Endodermal cell (in vitro differentiated cells): ENCODE measurements around the gene VPS13D. TPM values are rescaled to one million over a fixed set of nuclear protein-coding genes. Genes with fewer than 3 reads are reported as not detected.

Source experiments
- DNase-seq: peaks from one replicate; pipeline ENCODE4 v3.0.0-alpha.2; 2017
- H3K27ac ChIP-seq: 2 replicates; pipeline ENCODE4 v1.5.1; 2013; ENCODE audit warnings: mild to moderate bottlenecking, low read depth, low read length, moderate library complexity
- H3K27me3 ChIP-seq: 2 replicates; pipeline ENCODE4 v1.6.1; 2013; ENCODE audit warnings: mild to moderate bottlenecking, low read length, moderate library complexity; ENCODE audit not compliant: insufficient read depth, control insufficient read depth, poor library complexity, severe bottlenecking
- H3K36me3 ChIP-seq: 2 replicates; pipeline ENCODE4 v1.7.0; 2013; ENCODE audit warnings: mild to moderate bottlenecking, low read length, moderate library complexity; ENCODE audit not compliant: control insufficient read depth, insufficient read depth
- H3K4me1 ChIP-seq: one replicate; pipeline ENCODE4 v1.7.0; 2013; ENCODE audit warnings: low read length; ENCODE audit not compliant: control insufficient read depth, insufficient read depth
- H3K4me3 ChIP-seq: 2 replicates; pipeline ENCODE4 v1.5.1; 2013; ENCODE audit warnings: mild to moderate bottlenecking, low read length, moderate library complexity
- H3K9ac ChIP-seq: 2 replicates; pipeline ENCODE4 v1.6.1; 2013; ENCODE audit warnings: mild to moderate bottlenecking, low read length, moderate library complexity; ENCODE audit not compliant: poor library complexity, severe bottlenecking; ENCODE audit errors: extremely low read depth
- H3K9me3 ChIP-seq: 2 replicates; pipeline ENCODE4 v1.6.1; 2013; ENCODE audit warnings: mild to moderate bottlenecking, low read length, moderate library complexity; ENCODE audit not compliant: control insufficient read depth
- H3K27ac Mint-ChIP-seq: 2 replicates; pipeline ENCODE4 v1.8.0; 2020; ENCODE audit warnings: mixed read lengths
- H3K27me3 Mint-ChIP-seq: 2 replicates; pipeline ENCODE4 v1.8.0; 2021; ENCODE audit warnings: mild to moderate bottlenecking, mixed read lengths; ENCODE audit not compliant: insufficient read depth
- H3K36me3 Mint-ChIP-seq: 2 replicates; pipeline ENCODE4 v1.8.0; 2020; ENCODE audit warnings: low read depth, mixed read lengths
- H3K4me1 Mint-ChIP-seq: 2 replicates; pipeline ENCODE4 v1.8.0; 2020; ENCODE audit warnings: mixed read lengths
- H3K4me3 Mint-ChIP-seq: 2 replicates; pipeline ENCODE4 v1.8.0; 2020; ENCODE audit warnings: mild to moderate bottlenecking, moderate library complexity, mixed read lengths
- H3K9me3 Mint-ChIP-seq: 2 replicates; pipeline ENCODE4 v1.8.0; 2020; ENCODE audit warnings: mild to moderate bottlenecking, mixed read lengths
- CTCF ChIP-seq: fragments of 200-600 bp; sonication (generic); conservative IDR thresholded peaks from 2 replicates; pipeline ENCODE4 v1.5.0; 2021; ENCODE audit warnings: antibody characterized with exemption, mild to moderate bottlenecking
- WGBS, 2 experiments: methylation state at CpG; one replicate each; pipeline versions ENCODE4 v1.1.5 to v1.1.7; 2013; ENCODE audit warnings: missing lambda C conversion rate in 2 of 2, mixed read lengths in 1 of 2; ENCODE audit not compliant: insufficient coverage in 1 of 2, insufficient read length in 1 of 2; 5-methylcytosine and 5-hydroxymethylcytosine counted together
- total RNA-seq, 2 donors: library from RNA; stranded (reverse); fragmentation: NEBNext Ultra II Directional in 1 of 2; extraction: Animal tissue kit (Norgen Biotek cat#: 25700) in 1 of 2; gene quantifications; 2 replicates in 1 of 2; 3 replicates in 1 of 2; pipeline ENCODE4 v1.2.1, GENCODE V29; 2021

VPS13D gene
- total RNA-seq, 2 donors from 2014 or later: 32.5 to 36.7 TPM

DNA sequence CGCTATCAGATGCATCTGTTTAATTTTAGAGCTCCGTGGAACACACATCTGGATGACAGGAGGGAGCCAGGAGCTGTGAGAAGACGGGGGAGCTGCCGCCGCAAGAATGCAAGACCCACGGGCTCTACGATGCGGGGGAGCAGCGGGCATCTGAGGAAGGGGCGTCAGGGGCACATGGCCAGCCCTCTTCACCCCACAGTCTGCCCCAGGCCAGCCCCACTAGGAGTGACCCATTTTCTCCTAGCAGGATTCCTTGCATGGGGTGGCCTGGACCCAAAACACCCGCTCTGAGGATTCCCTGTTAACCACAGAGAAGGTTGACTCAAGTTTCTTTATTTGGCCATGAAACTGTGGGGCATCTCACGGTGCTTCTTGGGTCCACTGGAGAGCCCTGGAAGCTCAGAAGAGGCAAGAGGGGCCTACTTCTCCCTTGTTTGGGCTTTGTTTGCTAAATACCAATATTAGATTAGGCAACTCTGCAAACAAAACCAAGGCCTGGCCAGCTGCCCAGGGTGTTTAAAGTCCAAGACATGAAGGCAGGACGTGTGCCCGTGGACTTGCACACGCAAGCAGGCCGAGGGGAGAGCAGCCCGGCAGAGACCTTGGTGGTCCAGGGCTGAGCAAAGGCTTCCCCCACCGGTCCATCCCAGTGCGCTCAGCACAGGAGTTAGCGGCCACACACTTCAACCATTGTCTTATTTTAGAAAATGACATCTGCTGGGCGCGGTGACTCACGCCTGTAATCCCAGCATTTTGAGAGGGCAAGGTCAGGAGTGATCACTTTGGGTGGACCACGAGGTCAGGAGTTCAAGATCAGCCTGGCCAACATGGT is 298.4 kb downstream of the VPS13D start:
- DNase-seq: no peak
- Mint-ChIP-seq H3K27me3 (peaks cover 2% of the 10 kb centered on the region), H3K4me3 (no peak overlapping the region), H3K4me1 (peaks cover 25% of the 10 kb centered on the region), H3K36me3 (no peaks in the 10 kb centered on the region), H3K27ac (no peak overlapping the region), H3K9me3 (peaks cover 4% of the 10 kb centered on the region)
- TF ChIP-seq CTCF: no peak
- Histone ChIP-seq H3K9me3 (no peaks in the 10 kb centered on the region), H3K4me3 (no peak overlapping the region), H3K4me1 (peaks cover 8% of the 10 kb centered on the region), H3K27ac (no peak overlapping the region), H3K36me3 (no peaks in the 10 kb centered on the region), H3K9ac (no peak overlapping the region), H3K27me3 (no peaks in the 10 kb centered on the region)
- WGBS, 2 experiments: 92 to 96% methylated on average over 17 to 24 of the region's 24 CpGs

GRCh38 chr1:12529640-12530174 is 299.9 kb downstream of the VPS13D start:
- DNase-seq: no peak
- no peak overlapping the region for H3K4me3 ChIP-seq
- no peak overlapping the region for H3K4me3 Mint-ChIP-seq
- H3K27me3 ChIP-seq: no peaks in the 10 kb centered on the region
- no peaks in the 10 kb centered on the region for H3K36me3 ChIP-seq
- no peak for TF ChIP-seq CTCF
- no peak overlapping the region for H3K27ac ChIP-seq
- no peak overlapping the region for H3K27ac Mint-ChIP-seq
- H3K27me3 Mint-ChIP-seq: peaks cover 2% of the 10 kb centered on the region
- H3K9ac ChIP-seq: no peak overlapping the region
- no peaks in the 10 kb centered on the region for H3K36me3 Mint-ChIP-seq
- WGBS, 2 experiments: 96 to 97% methylated on average over 3 of the region's 3 CpGs
- H3K4me1 ChIP-seq: peaks cover 8% of the 10 kb centered on the region
- no peaks in the 10 kb centered on the region for H3K9me3 ChIP-seq
- peaks cover 25% of the 10 kb centered on the region for H3K4me1 Mint-ChIP-seq
- H3K9me3 Mint-ChIP-seq: no peaks in the 10 kb centered on the region

- Mint-ChIP-seq H3K4me3 (no peak overlapping the region), H3K9me3 (no peaks in the 10 kb centered on the region), H3K4me1 (peaks cover 24% of the 10 kb centered on the region), H3K27ac (no peak overlapping the region), H3K36me3 (no peaks in the 10 kb centered on the region), H3K27me3 (peaks cover 5% of the 10 kb centered on the region)
- H3K4me1 ChIP-seq: peaks cover 8% of the 10 kb centered on the region
- TF ChIP-seq CTCF: no peak
- H3K36me3 ChIP-seq: no peaks in the 10 kb centered on the region
- 89 to 90% methylated on average over 5 to 11 of the region's 11 CpGs for WGBS, 2 experiments
- no peak overlapping the region for H3K4me3 ChIP-seq
- no peak for DNase-seq
- no peaks in the 10 kb centered on the region for H3K9me3 ChIP-seq
- H3K27me3 ChIP-seq: no peaks in the 10 kb centered on the region
- H3K27ac ChIP-seq: no peak overlapping the region
- no peak overlapping the region for H3K9ac ChIP-seq
Observed at GRCh38 chr1:12530462-12531178, 300.8 kb downstream of the VPS13D start.
